ENCODE data around the gene C19orf12. TPM values are rescaled to one million over a fixed set of nuclear protein-coding genes. Genes with fewer than 3 reads are reported as not detected.

C19orf12 gene
- total and polyA plus RNA-seq, 12 donors, result 20.0 to 68.5 (median 43.1) TPM

- intact Hi-C loops (cut with DNase I), result no loop called here
- Histone ChIP-seq H3K9me3 (replicated peaks in 1 of 3) (no peaks in the 10 kb centered on the region), H3K27me3 (no peaks in the 10 kb centered on the region), H3K27ac (no peak overlapping the region), H3K4me1 (replicated peaks in 1 of 2) (peaks cover 0 to 17% of the 10 kb centered on the region in 2 donors), H3K36me3 (replicated peaks in 1 of 2) (no peaks in the 10 kb centered on the region), H3K4me3 (peak overlapping the region in 1 of 4 donors; percentile 32)
- no peak for DNase-seq
- TF ChIP-seq POLR2A (IDR thresholded peaks at IDR 0.05), result no peak
- TF ChIP-seq CTCF (IDR thresholded peaks at IDR 0.05), result no peak
- 62 to 67% (median 63%) methylated on average over 14 of the region's 14 CpGs for WGBS, 4 donors
These were observed 9.7 kb upstream of the C19orf12 start for GRCh38 chr19:29724746-29725145.

GRCh38 chr19:29724102-29724641 lies 9.1 kb upstream of the C19orf12 start:
- WGBS, 4 donors, result 21 to 31% (median 28%) methylated on average over 22 to 39 of the region's 39 CpGs
- Histone ChIP-seq H3K4me3 (peak overlapping the region in 1 of 4 donors; percentile 32), H3K36me3 (replicated peaks in 1 of 2) (no peaks in the 10 kb centered on the region), H3K27me3 (no peaks in the 10 kb centered on the region), H3K9me3 (replicated peaks in 1 of 3) (no peaks in the 10 kb centered on the region), H3K27ac (no peak overlapping the region), H3K4me1 (replicated peaks in 1 of 2) (peaks cover 0 to 17% of the 10 kb centered on the region in 2 donors)
- no peak for DNase-seq
- intact Hi-C loops (cut with DNase I), result no loop called here
- no peak for TF ChIP-seq CTCF (IDR thresholded peaks at IDR 0.05)
- TF ChIP-seq POLR2A (IDR thresholded peaks at IDR 0.05), result no peak

- Histone ChIP-seq H3K9me3 (replicated peaks in 1 of 3) (no peaks in the 10 kb centered on the region), H3K27ac (peak overlapping the region in 1 of 5 donors; percentile 98), H3K4me3 (no peak overlapping the region), H3K4me1 (replicated peaks in 1 of 2) (peaks cover 26 to 34% of the 10 kb centered on the region in 2 donors), H3K36me3 (replicated peaks in 1 of 2) (no peaks in the 10 kb centered on the region), H3K27me3 (no peaks in the 10 kb centered on the region)
- intact Hi-C loops (cut with DNase I), result loop anchor here in 1 of 2 donors (5.0 kb wide), 1 partner anchor 110 kb away; the partner anchor contains the start of gene POP4
- TF ChIP-seq CTCF (IDR thresholded peaks at IDR 0.05) (no peak), POLR2A (IDR thresholded peaks at IDR 0.05) (no peak)
- WGBS, 4 donors, result 82 to 91% (median 86%) methylated on average over 7 to 16 of the region's 16 CpGs
- DNase-seq, result no peak
These were observed 2.0 kb upstream of the C19orf12 start for GRCh38 chr19:29717051-29717450.

- Histone ChIP-seq H3K9me3 (replicated peaks in 1 of 3) (no peaks in the 10 kb centered on the region), H3K36me3 (replicated peaks in 1 of 2) (no peaks in the 10 kb centered on the region), H3K4me1 (replicated peaks in 1 of 2) (peaks cover 26 to 34% of the 10 kb centered on the region in 2 donors), H3K27ac (peak overlapping the region; percentile 87 to 98 (median 97)), H3K27me3 (no peaks in the 10 kb centered on the region), H3K4me3 (peak overlapping the region; percentile 24 to 79 (median 70))
- peak in 5 of 7 donors; percentile 38 to 60 (median 53) for DNase-seq
- intact Hi-C loops (cut with DNase I), result loop anchor here (2.0 to 5.0 kb wide), 2 partner anchors 105 to 109 kb away; partner anchors contain the start of gene POP4 (in 1 of the 2)
- WGBS, 4 donors, result 15 to 24% (median 22%) methylated on average over 12 to 13 of the region's 13 CpGs
- no peak for TF ChIP-seq CTCF (IDR thresholded peaks at IDR 0.05)
- no peak for TF ChIP-seq POLR2A (IDR thresholded peaks at IDR 0.05)
These were observed 880 bp upstream of the C19orf12 start for GRCh38 chr19:29715701-29716581.

Measured in adrenal gland (tissue), 12 donors.